ENCODE data around the gene COQ8A.

COQ8A gene

GRCh38 chr1:226958300-226958699 is 18.2 kb downstream of the COQ8A start:
- TF ChIP-seq ZFP3 (CRISPR knock-in tag; IDR thresholded peaks at IDR 0.05) (no peak), BACH2 (CRISPR knock-in tag; IDR thresholded peaks at IDR 0.05; ENCODE audit: borderline replicate concordance) (no peak), ZNF8 (CRISPR knock-in tag; IDR thresholded peaks at IDR 0.05) (no peak), ZC3H10 (CRISPR knock-in tag; IDR thresholded peaks at IDR 0.05) (no peak), GLIS3 (CRISPR knock-in tag; IDR thresholded peaks at IDR 0.05) (no peak), OSR1 (CRISPR knock-in tag; IDR thresholded peaks at IDR 0.05) (no peak), CSRNP3 (CRISPR knock-in tag; IDR thresholded peaks at IDR 0.05) (no peak), CSDC2 (CRISPR knock-in tag; IDR thresholded peaks at IDR 0.05) (no peak), CREB5 (CRISPR knock-in tag; IDR thresholded peaks at IDR 0.05; ENCODE audit: low read depth) (no peak), SNAI2 (CRISPR knock-in tag; IDR thresholded peaks at IDR 0.05) (no peak), TOX (CRISPR knock-in tag; IDR thresholded peaks at IDR 0.05; ENCODE audit: borderline replicate concordance) (no peak), ZNF70 (CRISPR knock-in tag; IDR thresholded peaks at IDR 0.05) (no peak), ARNTL (CRISPR knock-in tag; IDR thresholded peaks at IDR 0.05; ENCODE audit: borderline replicate concordance, low read depth) (no peak), ZFP30 (CRISPR knock-in tag; IDR thresholded peaks at IDR 0.05) (no peak), ZNF565 (CRISPR knock-in tag; conservative IDR thresholded peaks at IDR 0.05; ENCODE audit: low read depth) (no peak), POU6F1 (CRISPR knock-in tag; IDR thresholded peaks at IDR 0.05; ENCODE audit: borderline replicate concordance, low read depth) (no peak), PPARA (CRISPR knock-in tag; IDR thresholded peaks at IDR 0.05; ENCODE audit: borderline replicate concordance) (no peak), RARB (CRISPR knock-in tag; IDR thresholded peaks at IDR 0.05) (no peak)
- TF ChIP-seq, protein P1, sequence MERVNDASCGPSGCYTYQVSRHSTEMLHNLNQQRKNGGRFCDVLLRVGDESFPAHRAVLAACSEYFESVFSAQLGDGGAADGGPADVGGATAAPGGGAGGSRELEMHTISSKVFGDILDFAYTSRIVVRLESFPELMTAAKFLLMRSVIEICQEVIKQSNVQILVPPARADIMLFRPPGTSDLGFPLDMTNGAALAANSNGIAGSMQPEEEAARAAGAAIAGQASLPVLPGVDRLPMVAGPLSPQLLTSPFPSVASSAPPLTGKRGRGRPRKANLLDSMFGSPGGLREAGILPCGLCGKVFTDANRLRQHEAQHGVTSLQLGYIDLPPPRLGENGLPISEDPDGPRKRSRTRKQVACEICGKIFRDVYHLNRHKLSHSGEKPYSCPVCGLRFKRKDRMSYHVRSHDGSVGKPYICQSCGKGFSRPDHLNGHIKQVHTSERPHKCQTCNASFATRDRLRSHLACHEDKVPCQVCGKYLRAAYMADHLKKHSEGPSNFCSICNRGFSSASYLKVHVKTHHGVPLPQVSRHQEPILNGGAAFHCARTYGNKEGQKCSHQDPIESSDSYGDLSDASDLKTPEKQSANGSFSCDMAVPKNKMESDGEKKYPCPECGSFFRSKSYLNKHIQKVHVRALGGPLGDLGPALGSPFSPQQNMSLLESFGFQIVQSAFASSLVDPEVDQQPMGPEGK (CRISPR knock-in tag; IDR thresholded peaks at IDR 0.05; ENCODE audit: borderline replicate concordance), result no peak
- TF ChIP-seq, protein P2, sequence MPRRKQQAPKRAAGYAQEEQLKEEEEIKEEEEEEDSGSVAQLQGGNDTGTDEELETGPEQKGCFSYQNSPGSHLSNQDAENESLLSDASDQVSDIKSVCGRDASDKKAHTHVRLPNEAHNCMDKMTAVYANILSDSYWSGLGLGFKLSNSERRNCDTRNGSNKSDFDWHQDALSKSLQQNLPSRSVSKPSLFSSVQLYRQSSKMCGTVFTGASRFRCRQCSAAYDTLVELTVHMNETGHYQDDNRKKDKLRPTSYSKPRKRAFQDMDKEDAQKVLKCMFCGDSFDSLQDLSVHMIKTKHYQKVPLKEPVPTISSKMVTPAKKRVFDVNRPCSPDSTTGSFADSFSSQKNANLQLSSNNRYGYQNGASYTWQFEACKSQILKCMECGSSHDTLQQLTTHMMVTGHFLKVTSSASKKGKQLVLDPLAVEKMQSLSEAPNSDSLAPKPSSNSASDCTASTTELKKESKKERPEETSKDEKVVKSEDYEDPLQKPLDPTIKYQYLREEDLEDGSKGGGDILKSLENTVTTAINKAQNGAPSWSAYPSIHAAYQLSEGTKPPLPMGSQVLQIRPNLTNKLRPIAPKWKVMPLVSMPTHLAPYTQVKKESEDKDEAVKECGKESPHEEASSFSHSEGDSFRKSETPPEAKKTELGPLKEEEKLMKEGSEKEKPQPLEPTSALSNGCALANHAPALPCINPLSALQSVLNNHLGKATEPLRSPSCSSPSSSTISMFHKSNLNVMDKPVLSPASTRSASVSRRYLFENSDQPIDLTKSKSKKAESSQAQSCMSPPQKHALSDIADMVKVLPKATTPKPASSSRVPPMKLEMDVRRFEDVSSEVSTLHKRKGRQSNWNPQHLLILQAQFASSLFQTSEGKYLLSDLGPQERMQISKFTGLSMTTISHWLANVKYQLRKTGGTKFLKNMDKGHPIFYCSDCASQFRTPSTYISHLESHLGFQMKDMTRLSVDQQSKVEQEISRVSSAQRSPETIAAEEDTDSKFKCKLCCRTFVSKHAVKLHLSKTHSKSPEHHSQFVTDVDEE (CRISPR knock-in tag; IDR thresholded peaks at IDR 0.05), result no peak
- no peak for ATAC-seq

DNA sequence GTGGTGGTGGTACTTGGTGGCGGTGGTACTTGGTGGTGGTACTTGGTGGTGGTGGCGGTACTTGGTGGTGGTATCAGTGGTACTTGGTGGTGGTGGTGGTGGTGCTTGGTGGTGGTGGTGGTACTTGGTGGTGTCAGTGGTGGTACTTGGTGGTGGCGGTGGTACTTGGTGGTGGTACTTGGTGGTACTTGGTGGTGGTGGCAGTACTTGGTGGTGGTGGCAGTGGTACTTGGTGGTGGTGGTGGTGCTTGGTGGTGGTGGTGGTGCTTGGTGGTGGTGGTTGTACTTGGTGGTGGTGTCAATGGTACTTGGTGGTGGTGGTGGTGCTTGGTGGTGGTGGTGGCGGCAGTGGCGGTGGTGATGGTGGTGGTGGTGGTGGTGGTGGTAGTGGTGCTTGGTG is 20.2 kb downstream of the COQ8A start:
- TF ChIP-seq PPARA (CRISPR knock-in tag; IDR thresholded peaks at IDR 0.05; ENCODE audit: borderline replicate concordance) (no peak), TOX (CRISPR knock-in tag; IDR thresholded peaks at IDR 0.05; ENCODE audit: borderline replicate concordance) (no peak), RARB (CRISPR knock-in tag; IDR thresholded peaks at IDR 0.05) (no peak), ISL1 (CRISPR knock-in tag; IDR thresholded peaks at IDR 0.05) (no peak), GLIS3 (CRISPR knock-in tag; IDR thresholded peaks at IDR 0.05) (no peak), ESRRG (CRISPR knock-in tag; IDR thresholded peaks at IDR 0.05) (no peak), CREB5 (CRISPR knock-in tag; IDR thresholded peaks at IDR 0.05; ENCODE audit: low read depth) (no peak), ZNF565 (CRISPR knock-in tag; conservative IDR thresholded peaks at IDR 0.05; ENCODE audit: low read depth) (no peak), CSRNP3 (CRISPR knock-in tag; IDR thresholded peaks at IDR 0.05) (no peak), ZNF8 (CRISPR knock-in tag; IDR thresholded peaks at IDR 0.05) (no peak), ZFP3 (CRISPR knock-in tag; IDR thresholded peaks at IDR 0.05) (no peak), CSDC2 (CRISPR knock-in tag; IDR thresholded peaks at IDR 0.05) (no peak), POU6F1 (CRISPR knock-in tag; IDR thresholded peaks at IDR 0.05; ENCODE audit: borderline replicate concordance, low read depth) (no peak), ZFP30 (CRISPR knock-in tag; IDR thresholded peaks at IDR 0.05) (no peak)
- TF ChIP-seq, protein P2 (CRISPR knock-in tag; IDR thresholded peaks at IDR 0.05), result no peak

More for the DNA sequence above, 20.2 kb downstream of the COQ8A start:
- no peak for ATAC-seq

Data from SK-N-SH treated with all-trans-retinoic acid at 6 μM for 48 hours (cell line).